ENCODE measurements around the gene UNC5B.
"Not testable (repeated sequence)": the region's sequence is repeated elsewhere in the genome, so short reads cannot be mapped to it uniquely, and the experiment has no call there.

Gene UNC5B

GRCh38 chr10:71295641-71296040 lies 83.3 kb downstream of the UNC5B start:
- TF ChIP-seq CTCF (conservative IDR thresholded peaks at IDR 0.05): no peak
- H3K27ac ChIP-seq: no peak overlapping the region

GRCh38 chr10:71296086-71296485 lies 83.7 kb downstream of the UNC5B start:
- H3K27ac ChIP-seq: no peak overlapping the region
- no peak for TF ChIP-seq CTCF (conservative IDR thresholded peaks at IDR 0.05)

GRCh38 chr10:71296811-71297210 lies 84.4 kb downstream of the UNC5B start:
- not testable (repeated sequence) for H3K27ac ChIP-seq

- TF ChIP-seq CTCF (conservative IDR thresholded peaks at IDR 0.05): no peak
- H3K27ac ChIP-seq: no peak overlapping the region
These were observed 85.0 kb downstream of the UNC5B start for GRCh38 chr10:71297343-71297742.

- H3K27ac ChIP-seq: no peak overlapping the region
- no peak for TF ChIP-seq CTCF (conservative IDR thresholded peaks at IDR 0.05)
These were observed 86.9 kb downstream of the UNC5B start for GRCh38 chr10:71299071-71299785.

GRCh38 chr10:71300555-71301370 lies 88.4 kb downstream of the UNC5B start:
- no peak for TF ChIP-seq CTCF (conservative IDR thresholded peaks at IDR 0.05)
- no peak overlapping the region for H3K27ac ChIP-seq

GRCh38 chr10:71301371-71301916 lies 89.1 kb downstream of the UNC5B start:
- H3K27ac ChIP-seq: no peak overlapping the region
- TF ChIP-seq CTCF (conservative IDR thresholded peaks at IDR 0.05): no peak
